ENCODE results near the gene FASTKD3. TPM values are rescaled to one million over a fixed set of nuclear protein-coding genes. Genes with fewer than 3 reads are reported as not detected.

FASTKD3 gene
- total and polyA plus RNA-seq, 2 donors (not counting 1 experiment from before 2014, with no cell fraction given) = 6.6 to 10.0 TPM

- ATAC-seq (ENCODE audit: low read depth) (no peak), DNase-seq (no peak)
- Mint-ChIP-seq H3K4me1 (no peaks in the 10 kb centered on the region), H3K4me3 (no peak overlapping the region), H3K9me3 (ENCODE audit: insufficient read depth) (peaks cover 22% of the 10 kb centered on the region), H3K27me3 (no peaks in the 10 kb centered on the region), H3K27ac (no peak overlapping the region)
- TF ChIP-seq CTCF (IDR thresholded peaks at IDR 0.05) = no peak
- TF ChIP-seq EZH2 (IDR thresholded peaks at IDR 0.05; ENCODE audit: borderline replicate concordance, insufficient read depth, low read depth, low read length, poor library complexity, severe bottlenecking) = no peak
- Histone ChIP-seq H3K79me2 (ENCODE audit: control insufficient read depth, insufficient read depth, low read length) (no peaks in the 10 kb centered on the region), H3K9ac (ENCODE audit: low read length) (no peak overlapping the region), H3K36me3 (replicated peaks in 1 of 2; ENCODE audit: control extremely low read depth in 1 of 2, control insufficient read depth in 1 of 2, extremely low read depth in 1 of 2, insufficient read depth in 2 of 2, low read length in 1 of 2) (peaks cover 2 to 7% of the 10 kb centered on the region in 2 experiments), H3K4me3 (ENCODE audit: control extremely low read depth in 1 of 5, extremely low read depth in 1 of 5, insufficient read depth in 1 of 5, low read depth in 2 of 5, low read length in 4 of 5) (no peak overlapping the region), H3K27me3 (replicated peaks in 1 of 4; ENCODE audit: control extremely low read depth in 1 of 4, control insufficient read depth in 3 of 4, insufficient read depth in 4 of 4, low read length in 3 of 4) (no peaks in the 10 kb centered on the region), H4K20me1 (ENCODE audit: control insufficient read depth, insufficient read depth, low read length, poor library complexity, severe bottlenecking) (no peaks in the 10 kb centered on the region), H3K27ac (ENCODE audit: low read length in 2 of 2) (no peak overlapping the region), H3K4me2 (replicated peaks; ENCODE audit: low read depth, low read length, poor library complexity, severe bottlenecking) (no peak overlapping the region), H2AFZ (ENCODE audit: insufficient read depth, low read depth, low read length, poor library complexity, severe bottlenecking) (no peak overlapping the region), H3K4me1 (ENCODE audit: control insufficient read depth in 2 of 2, insufficient read depth in 2 of 2, low read length in 2 of 2) (no peaks in the 10 kb centered on the region), H3K9me3 (ENCODE audit: control extremely low read depth in 1 of 3, control insufficient read depth in 2 of 3, insufficient read depth in 1 of 3, low read length in 2 of 3) (peaks cover 3 to 35% (median 8%) of the 10 kb centered on the region in 3 donors)
- intact Hi-C loops (cut with micrococcal nuclease) = no loop called here
- ChIA-PET POLR2A (no interaction called here), CTCF (no interaction called here)
- no CpG with 5 or more reads among the region's 2 CpGs for WGBS (ENCODE audit: insufficient coverage)
These were observed 42.1 kb upstream of the FASTKD3 start for GRCh38 chr5:7910738-7911428.

GRCh38 chr5:7908317-7908716, 39.5 kb upstream of the FASTKD3 start:
- Histone ChIP-seq H3K79me2 (ENCODE audit: control insufficient read depth, insufficient read depth, low read length) (no peaks in the 10 kb centered on the region), H4K20me1 (ENCODE audit: control insufficient read depth, insufficient read depth, low read length, poor library complexity, severe bottlenecking) (no peaks in the 10 kb centered on the region), H3K4me1 (ENCODE audit: control insufficient read depth in 2 of 2, insufficient read depth in 2 of 2, low read length in 2 of 2) (no peaks in the 10 kb centered on the region), H3K9me3 (ENCODE audit: control extremely low read depth in 1 of 3, control insufficient read depth in 2 of 3, insufficient read depth in 1 of 3, low read length in 2 of 3) (peaks cover 3 to 35% (median 8%) of the 10 kb centered on the region in 3 donors), H3K4me2 (replicated peaks; ENCODE audit: low read depth, low read length, poor library complexity, severe bottlenecking) (no peak overlapping the region), H3K9ac (ENCODE audit: low read length) (no peak overlapping the region), H2AFZ (ENCODE audit: insufficient read depth, low read depth, low read length, poor library complexity, severe bottlenecking) (no peak overlapping the region), H3K4me3 (ENCODE audit: control extremely low read depth in 1 of 5, extremely low read depth in 1 of 5, insufficient read depth in 1 of 5, low read depth in 2 of 5, low read length in 4 of 5) (no peak overlapping the region), H3K36me3 (replicated peaks in 1 of 2; ENCODE audit: control extremely low read depth in 1 of 2, control insufficient read depth in 1 of 2, extremely low read depth in 1 of 2, insufficient read depth in 2 of 2, low read length in 1 of 2) (peaks cover 2 to 7% of the 10 kb centered on the region in 2 experiments), H3K27ac (ENCODE audit: low read length in 2 of 2) (no peak overlapping the region), H3K27me3 (replicated peaks in 1 of 4; ENCODE audit: control extremely low read depth in 1 of 4, control insufficient read depth in 3 of 4, insufficient read depth in 4 of 4, low read length in 3 of 4) (no peaks in the 10 kb centered on the region)
- no CpG with 5 or more reads among the region's 1 CpG for WGBS (ENCODE audit: insufficient coverage)
- ChIA-PET CTCF (no interaction called here), POLR2A (no interaction called here)
- Mint-ChIP-seq H3K9me3 (ENCODE audit: insufficient read depth) (peaks cover 17% of the 10 kb centered on the region), H3K27ac (no peak overlapping the region), H3K4me3 (no peak overlapping the region), H3K4me1 (no peaks in the 10 kb centered on the region), H3K27me3 (no peaks in the 10 kb centered on the region)
- DNase-seq (no peak), ATAC-seq (ENCODE audit: low read depth) (no peak)
- intact Hi-C loops (cut with micrococcal nuclease) = no loop called here
- no peak for TF ChIP-seq CTCF (IDR thresholded peaks at IDR 0.05)
- TF ChIP-seq EZH2 (IDR thresholded peaks at IDR 0.05; ENCODE audit: borderline replicate concordance, insufficient read depth, low read depth, low read length, poor library complexity, severe bottlenecking) = no peak
